OCI-M2 (cell line): ENCODE data around the gene NFILZ.

Source experiments
- DNase-seq: peaks from one replicate; lab custom pipeline; 2025; ENCODE audit not compliant: unreplicated experiment; lab: John Stamatoyannopoulos, UW

Gene NFILZ

GRCh38 chr19:8641221-8641907 is 10.9 kb downstream of the NFILZ start:
- no peak for DNase-seq

- no peak for DNase-seq
These were observed 11.6 kb downstream of the NFILZ start for GRCh38 chr19:8641908-8642547.

- DNase-seq: no peak
These were observed 12.1 kb downstream of the NFILZ start for GRCh38 chr19:8642561-8642960.

- no peak for DNase-seq
These were observed 13.6 kb downstream of the NFILZ start for GRCh38 chr19:8643860-8644653.

GRCh38 chr19:8648240-8648639 is 17.8 kb downstream of the NFILZ start:
- DNase-seq: no peak

- DNase-seq: no peak
These were observed 24.3 kb downstream of the NFILZ start for GRCh38 chr19:8654591-8655339.

- no peak for DNase-seq
These were observed 24.9 kb downstream of the NFILZ start for GRCh38 chr19:8655340-8655709.

- no peak for DNase-seq
These were observed 27.4 kb downstream of the NFILZ start for GRCh38 chr19:8657869-8658268.

- no peak for DNase-seq
These were observed 29.5 kb downstream of the NFILZ start for GRCh38 chr19:8659905-8660304.

GRCh38 chr19:8662263-8662662 is 31.8 kb downstream of the NFILZ start:
- DNase-seq: no peak

GRCh38 chr19:8663920-8664670 is 33.7 kb downstream of the NFILZ start:
- no peak for DNase-seq

GRCh38 chr19:8664671-8665057 is 34.2 kb downstream of the NFILZ start:
- DNase-seq: no peak

GRCh38 chr19:8665468-8666213 is 35.2 kb downstream of the NFILZ start:
- no peak for DNase-seq

GRCh38 chr19:8666814-8667405 is 36.5 kb downstream of the NFILZ start:
- DNase-seq: no peak

- no peak for DNase-seq
These were observed 43.0 kb downstream of the NFILZ start for GRCh38 chr19:8673276-8673891.

- no peak for DNase-seq
These were observed 44.6 kb downstream of the NFILZ start for GRCh38 chr19:8675066-8675465.

- DNase-seq: no peak
These were observed 47.9 kb downstream of the NFILZ start for GRCh38 chr19:8678244-8678807.
